CD4-positive, alpha-beta T cell (primary cell): Measurements from ENCODE around the gene PPP1R3F. TPM values are rescaled to one million over a fixed set of nuclear protein-coding genes. Genes with fewer than 3 reads are reported as not detected.

Experiments
- ATAC-seq: fragments of 200-7000 bp; cut with Tn5 transposase; one replicate; pipeline ENCODE4 v1.10.0; 2022; ENCODE audit warnings: mild to moderate bottlenecking; ENCODE audit not compliant: poor library complexity
- CTCF ChIA-PET: fragments of 350-600 bp; sonication (Branson Sonifier 250); formaldehyde crosslinking; loops from one replicate; lab custom pipeline; 2021; ENCODE audit warnings: antibody characterized with exemption, inconsistent platforms; lab: Charles Lee
- POLR2A ChIA-PET: fragments of 350-600 bp; sonication (Branson Sonifier 250); formaldehyde crosslinking; loops from one replicate; lab custom pipeline; 2021; ENCODE audit warnings: antibody characterized with exemption, inconsistent platforms; lab: Charles Lee
- DNase-seq, 14 experiments: peaks; one replicate each; pipeline ENCODE4 v3.0.0-alpha.2; 2013 to 2020; ENCODE audit warnings: mixed read lengths in 2 of 14
- H3K27ac ChIP-seq, 2 donors: one replicate each; pipeline versions ENCODE4 v1.5.1 to v1.7.0; 2013; ENCODE audit warnings: low read length in 2 of 2, low read depth in 1 of 2, mild to moderate bottlenecking in 1 of 2
- H3K27me3 ChIP-seq, 2 experiments: 1 replicate in 1 of 2; 2 replicates in 1 of 2; pipeline versions ENCODE4 v1.6.1 to v1.7.0; 2013; ENCODE audit warnings: low read length in 2 of 2, control low read depth in 1 of 2, mild to moderate bottlenecking in 1 of 2, moderate library complexity in 1 of 2; ENCODE audit not compliant: insufficient read depth in 2 of 2, control insufficient read depth in 1 of 2
- H3K36me3 ChIP-seq: one replicate; pipeline ENCODE4 v1.6.1; 2013; ENCODE audit warnings: low read length, control low read depth; ENCODE audit not compliant: insufficient read depth
- H3K4me1 ChIP-seq: one replicate; pipeline ENCODE4 v1.6.1; 2013; ENCODE audit warnings: low read length, control low read depth; ENCODE audit not compliant: insufficient read depth
- H3K4me3 ChIP-seq: one replicate; pipeline ENCODE4 v1.5.1; 2013; ENCODE audit warnings: mild to moderate bottlenecking, low read length, moderate library complexity
- H3K9me3 ChIP-seq, 2 experiments: 1 replicate in 1 of 2; 2 replicates in 1 of 2; pipeline versions ENCODE4 v1.6.1 to v1.7.0; 2013; ENCODE audit warnings: low read length in 2 of 2, mild to moderate bottlenecking in 2 of 2, control low read depth in 1 of 2, moderate library complexity in 1 of 2; ENCODE audit not compliant: control insufficient read depth in 1 of 2, insufficient read depth in 1 of 2
- H3K27ac Mint-ChIP-seq: one replicate; pipeline ENCODE4 v1.8.0; 2020; ENCODE audit warnings: mixed read lengths
- H3K27me3 Mint-ChIP-seq: one replicate; pipeline ENCODE4 v1.8.0; 2021; ENCODE audit warnings: mixed read lengths
- H3K36me3 Mint-ChIP-seq: one replicate; pipeline ENCODE4 v1.8.0; 2021; ENCODE audit warnings: low read depth, mixed read lengths
- H3K4me1 Mint-ChIP-seq: one replicate; pipeline ENCODE4 v1.8.0; 2021; ENCODE audit warnings: low read depth, mixed read lengths
- H3K4me3 Mint-ChIP-seq: one replicate; pipeline ENCODE4 v1.8.0; 2020; ENCODE audit warnings: mild to moderate bottlenecking, mixed read lengths
- H3K9me3 Mint-ChIP-seq: one replicate; pipeline ENCODE4 v1.8.0; 2020; ENCODE audit warnings: mixed read lengths
- intact Hi-C, 2 experiments: fragments of 100-400 bp; cut with DNase I in 1 of 2; cut with micrococcal nuclease in 1 of 2; formaldehyde crosslinking; loops; one replicate each; pipeline versions ENCODE4 v1.15.1 to v1.9.0; 2023 to 2025; cut with DNase I, micrococcal nuclease
- total RNA-seq, 174 experiments: library from RNA in 2 of 174; stranded (reverse) in 2 of 174; gene quantifications; one replicate each; pipeline ENCODE4 v1.2.3 and lab custom pipeline; 2021 to 2026
- TF ChIP-seq, protein P1 (sequence below): fragments of 200-600 bp; IDR thresholded peaks from one replicate; pipeline ENCODE4 v1.8.0; 2022; ENCODE audit warnings: antibody characterized with exemption, mild to moderate bottlenecking

Gene PPP1R3F
- total RNA-seq, 2 experiments from 2014 or later: 8.5 to 9.1 TPM

DNA sequence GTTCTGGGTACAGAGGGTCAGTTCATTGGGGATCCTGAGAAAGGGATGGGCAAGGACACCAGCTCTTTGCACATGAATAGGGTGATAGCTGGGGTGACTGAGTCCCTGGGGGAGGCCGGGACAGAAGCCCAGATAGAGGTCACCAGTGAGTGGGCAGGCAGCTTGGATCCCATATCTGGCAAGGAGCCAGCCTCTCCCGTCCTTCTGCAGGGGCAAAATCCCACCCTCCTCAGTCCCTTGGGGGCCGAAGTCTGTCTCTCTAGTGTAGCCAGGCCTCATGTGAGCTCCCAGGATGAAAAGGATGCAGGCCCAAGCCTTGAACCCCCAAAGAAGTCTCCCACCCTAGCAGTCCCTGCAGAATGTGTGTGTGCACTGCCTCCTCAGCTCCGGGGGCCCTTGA is 17.0 kb downstream of the PPP1R3F start:
- no peaks in the 10 kb centered on the region for H3K9me3 Mint-ChIP-seq
- peaks cover 29% of the 10 kb centered on the region for H3K4me1 Mint-ChIP-seq
- TF ChIP-seq, protein P1, sequence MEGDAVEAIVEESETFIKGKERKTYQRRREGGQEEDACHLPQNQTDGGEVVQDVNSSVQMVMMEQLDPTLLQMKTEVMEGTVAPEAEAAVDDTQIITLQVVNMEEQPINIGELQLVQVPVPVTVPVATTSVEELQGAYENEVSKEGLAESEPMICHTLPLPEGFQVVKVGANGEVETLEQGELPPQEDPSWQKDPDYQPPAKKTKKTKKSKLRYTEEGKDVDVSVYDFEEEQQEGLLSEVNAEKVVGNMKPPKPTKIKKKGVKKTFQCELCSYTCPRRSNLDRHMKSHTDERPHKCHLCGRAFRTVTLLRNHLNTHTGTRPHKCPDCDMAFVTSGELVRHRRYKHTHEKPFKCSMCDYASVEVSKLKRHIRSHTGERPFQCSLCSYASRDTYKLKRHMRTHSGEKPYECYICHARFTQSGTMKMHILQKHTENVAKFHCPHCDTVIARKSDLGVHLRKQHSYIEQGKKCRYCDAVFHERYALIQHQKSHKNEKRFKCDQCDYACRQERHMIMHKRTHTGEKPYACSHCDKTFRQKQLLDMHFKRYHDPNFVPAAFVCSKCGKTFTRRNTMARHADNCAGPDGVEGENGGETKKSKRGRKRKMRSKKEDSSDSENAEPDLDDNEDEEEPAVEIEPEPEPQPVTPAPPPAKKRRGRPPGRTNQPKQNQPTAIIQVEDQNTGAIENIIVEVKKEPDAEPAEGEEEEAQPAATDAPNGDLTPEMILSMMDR: no peak
- Histone ChIP-seq H3K4me1 (peaks cover 34% of the 10 kb centered on the region), H3K9me3 (no peaks in the 10 kb centered on the region), H3K27me3 (no peaks in the 10 kb centered on the region), H3K36me3 (peaks cover 3% of the 10 kb centered on the region), H3K27ac (no peak overlapping the region), H3K4me3 (no peak overlapping the region)
- H3K36me3 Mint-ChIP-seq: peaks cover 13% of the 10 kb centered on the region
- ATAC-seq (no peak), DNase-seq (no peak)
- intact Hi-C loops: no loop called here
- no peak overlapping the region for H3K27ac Mint-ChIP-seq
- ChIA-PET CTCF (no interaction called here), POLR2A (interaction anchor here (2.3 kb wide), 1 partner anchor 17 kb away, joined by 6 read pairs; the partner anchor contains the start of gene PPP1R3F)
- H3K27me3 Mint-ChIP-seq: no peaks in the 10 kb centered on the region
- H3K4me3 Mint-ChIP-seq: no peak overlapping the region

GRCh38 chrX:49287665-49288064 is 18.1 kb downstream of the PPP1R3F start:
- H3K4me1 Mint-ChIP-seq: peaks cover 31% of the 10 kb centered on the region
- H3K27me3 ChIP-seq: no peaks in the 10 kb centered on the region
- DNase-seq (peak in 1 of 14 experiments; percentile 17), ATAC-seq (no peak)
- POLR2A ChIA-PET: interaction anchor here (1.1 to 2.3 kb wide), 3 partner anchors 11 to 18 kb away, joined by 3 to 6 read pairs (median 6); partner anchors contain the start of gene PPP1R3F
- intact Hi-C loops: no loop called here
- H3K4me1 ChIP-seq: peaks cover 38% of the 10 kb centered on the region
- no peaks in the 10 kb centered on the region for H3K9me3 ChIP-seq
- H3K36me3 ChIP-seq: peaks cover 3% of the 10 kb centered on the region
- no peaks in the 10 kb centered on the region for H3K27me3 Mint-ChIP-seq
- no peak overlapping the region for H3K4me3 ChIP-seq
- H3K36me3 Mint-ChIP-seq: peaks cover 6% of the 10 kb centered on the region
- H3K27ac Mint-ChIP-seq: no peak overlapping the region
- no peaks in the 10 kb centered on the region for H3K9me3 Mint-ChIP-seq
- CTCF ChIA-PET: interaction anchor here (1.0 to 1.3 kb wide), 2 partner anchors 11 to 12 kb away, joined by 3 read pairs; no protein-coding TSS in a partner anchor
- TF ChIP-seq, protein P1: no peak
- no peak overlapping the region for H3K27ac ChIP-seq
- no peak overlapping the region for H3K4me3 Mint-ChIP-seq

- peaks cover 28% of the 10 kb centered on the region for H3K4me1 Mint-ChIP-seq
- no peak overlapping the region for H3K4me3 Mint-ChIP-seq
- ATAC-seq: no peak
- Histone ChIP-seq H3K36me3 (peaks cover 3% of the 10 kb centered on the region), H3K4me3 (no peak overlapping the region), H3K27me3 (no peaks in the 10 kb centered on the region), H3K27ac (no peak overlapping the region), H3K9me3 (no peaks in the 10 kb centered on the region), H3K4me1 (peaks cover 38% of the 10 kb centered on the region)
- CTCF ChIA-PET: no interaction called here
- no peak for DNase-seq
- no peaks in the 10 kb centered on the region for H3K36me3 Mint-ChIP-seq
- H3K9me3 Mint-ChIP-seq: no peaks in the 10 kb centered on the region
- H3K27ac Mint-ChIP-seq: no peak overlapping the region
- H3K27me3 Mint-ChIP-seq: no peaks in the 10 kb centered on the region
- TF ChIP-seq, protein P1: no peak
- POLR2A ChIA-PET: no interaction called here
- intact Hi-C loops: loop anchor here in 1 of 2 experiments (5.0 kb wide), 1 partner anchor 462 kb away; no protein-coding TSS in a partner anchor
Observed at GRCh38 chrX:49290215-49290614, 20.6 kb downstream of the PPP1R3F start.
